Limb (tissue), 2 donors: Measurements from ENCODE around the gene ACAA1.
A peak's percentile ranks its signal among the peaks of the same experiment; 100 is the strongest.

Source experiments
- DNase-seq, 2 donors: peaks; one replicate each; pipeline ENCODE4 v3.0.0-alpha.2; 2016; ENCODE audit errors: extremely low spot score in 2 of 2

The ACAA1 gene

GRCh38 chr3:38119821-38120692, 16.9 kb downstream of the ACAA1 start:
- peak in 1 of 2 donors; percentile 7 for DNase-seq

GRCh38 chr3:38119248-38119544, 17.7 kb downstream of the ACAA1 start:
- DNase-seq: no peak

GRCh38 chr3:38118421-38119247, 18.3 kb downstream of the ACAA1 start:
- DNase-seq: peak in 1 of 2 donors; percentile 24

GRCh38 chr3:38117748-38118420, 19.0 kb downstream of the ACAA1 start:
- DNase-seq: peak in 1 of 2 donors; percentile 55

- DNase-seq: peak in 1 of 2 donors; percentile 24
Measured at GRCh38 chr3:38117163-38117716, 19.7 kb downstream of the ACAA1 start.

- peak in 1 of 2 donors; percentile 23 for DNase-seq
Measured at GRCh38 chr3:38116471-38117162, 20.3 kb downstream of the ACAA1 start.

- no peak for DNase-seq
Measured at GRCh38 chr3:38115645-38116427, 21.1 kb downstream of the ACAA1 start.

- DNase-seq: no peak
Measured at GRCh38 chr3:38114875-38115644, 21.9 kb downstream of the ACAA1 start.

GRCh38 chr3:38114052-38114874, 22.7 kb downstream of the ACAA1 start:
- DNase-seq: no peak

GRCh38 chr3:38112378-38112761, 24.6 kb downstream of the ACAA1 start:
- DNase-seq: no peak

- no peak for DNase-seq
Measured at GRCh38 chr3:38111696-38112377, 25.1 kb downstream of the ACAA1 start.

GRCh38 chr3:38111201-38111600, 25.7 kb downstream of the ACAA1 start:
- DNase-seq: no peak

GRCh38 chr3:38110314-38111050, 26.4 kb downstream of the ACAA1 start:
- no peak for DNase-seq

GRCh38 chr3:38109580-38110313, 27.2 kb downstream of the ACAA1 start:
- DNase-seq: no peak

- DNase-seq: no peak
Measured at GRCh38 chr3:38108649-38109579, 28.0 kb downstream of the ACAA1 start.
